HepG2 (cell line): ENCODE results near the gene APOM.

Source experiments
- CTCF ChIP-seq: sonication (generic); formaldehyde crosslinking; IDR thresholded peaks from 2 replicates; pipeline ENCODE4 v1.5.0; 2020; ENCODE audit warnings: mild to moderate bottlenecking, missing genetic modification reagents, moderate library complexity
- ETV6 ChIP-seq: sonication (generic); formaldehyde crosslinking; conservative IDR thresholded peaks from 2 replicates; pipeline ENCODE4 v1.4.0; 2020; ENCODE audit warnings: missing genetic modification reagents
- HNRNPUL1 ChIP-seq: fragments of 200-400 bp; formaldehyde crosslinking; IDR thresholded peaks from 2 replicates; pipeline ENCODE4 v1.6.1; 2017; ENCODE audit warnings: low read depth, mild to moderate bottlenecking, low read length, moderate library complexity
- NFAT5 ChIP-seq: sonication (generic); formaldehyde crosslinking; IDR thresholded peaks from 2 replicates; pipeline ENCODE4 v1.4.0; 2020; ENCODE audit warnings: missing genetic modification reagents
- POLR2AphosphoS5 ChIP-seq: IDR thresholded peaks from 2 replicates; pipeline ENCODE4 v1.6.1; 2012; ENCODE audit warnings: low read depth, low read length
- REPIN1 ChIP-seq: sonication (generic); formaldehyde crosslinking; IDR thresholded peaks from 2 replicates; pipeline ENCODE4 v1.8.0; 2022; ENCODE audit warnings: missing genetic modification reagents, low read depth, mild to moderate bottlenecking, borderline replicate concordance
- TGIF2 ChIP-seq: IDR thresholded peaks from 2 replicates; pipeline ENCODE4 v1.6.1; 2016; ENCODE audit warnings: control low read depth, missing compliant biosample characterization
- ZBTB1 ChIP-seq: sonication (generic); formaldehyde crosslinking; IDR thresholded peaks from 2 replicates; pipeline ENCODE4 v1.4.0; 2020; ENCODE audit warnings: missing genetic modification reagents, borderline replicate concordance
- ZMYM2 ChIP-seq: sonication (generic); formaldehyde crosslinking; IDR thresholded peaks from 2 replicates; pipeline ENCODE4 v1.8.0; 2022; ENCODE audit warnings: mild to moderate bottlenecking, missing genetic modification reagents
- ZNF274 ChIP-seq: sonication (generic); formaldehyde crosslinking; IDR thresholded peaks from 2 replicates; pipeline ENCODE4 v1.5.1; 2020; ENCODE audit warnings: mild to moderate bottlenecking, missing genetic modification reagents
- ZZZ3 ChIP-seq: sonication (generic); formaldehyde crosslinking; IDR thresholded peaks from 2 replicates; pipeline ENCODE4 v1.4.0; 2020; ENCODE audit warnings: missing genetic modification reagents, mild to moderate bottlenecking, borderline replicate concordance

- TF ChIP-seq CTCF: no peak
- TF ChIP-seq ETV6: no peak
- TF ChIP-seq ZNF274 (CRISPR knock-in tag): no peak
- TF ChIP-seq POLR2AphosphoS5: no peak
- no peak for TF ChIP-seq ZMYM2 (CRISPR knock-in tag)
- no peak for TF ChIP-seq NFAT5 (CRISPR knock-in tag)
- no peak for TF ChIP-seq ZBTB1 (CRISPR knock-in tag)
- no peak for TF ChIP-seq ZZZ3 (CRISPR knock-in tag)
- no peak for TF ChIP-seq TGIF2
- TF ChIP-seq REPIN1 (CRISPR knock-in tag): no peak
- TF ChIP-seq HNRNPUL1: no peak
Observed at GRCh38 chr6:31691564-31692108, 35.9 kb downstream of the APOM start.
